Measurements from ENCODE around the gene TM9SF2.

Gene TM9SF2

DNA sequence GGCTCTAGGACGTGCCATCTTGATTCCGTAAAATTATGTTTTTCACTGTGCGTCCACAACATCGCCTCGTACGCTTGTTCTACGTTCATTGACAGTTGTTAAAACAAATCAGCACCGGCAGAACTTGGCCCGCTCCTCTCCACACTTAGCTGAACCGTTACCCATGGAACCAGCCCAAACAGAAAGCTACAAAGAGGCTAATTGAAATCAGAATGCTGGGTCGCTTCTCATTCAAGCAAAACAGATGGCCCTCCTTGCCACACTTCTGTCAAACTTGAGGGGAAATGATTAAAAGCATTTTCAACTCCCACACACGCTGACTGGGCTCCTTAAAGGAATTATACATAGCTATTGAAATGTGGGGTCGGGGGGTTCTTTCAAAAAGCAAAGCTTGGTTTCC is 71.6 kb downstream of the TM9SF2 start:
- no peak overlapping the region for H3K23ac ChIP-seq (ENCODE audit: low read depth, low read length, poor library complexity)
- no peak overlapping the region for H3K4me3 ChIP-seq (ENCODE audit: low read length in 2 of 2)
- H3K4me2 ChIP-seq (ENCODE audit: insufficient read depth, low read length, poor library complexity, severe bottlenecking): no peak overlapping the region
- H2BK12ac ChIP-seq (ENCODE audit: low read length): no peak overlapping the region
- no peak overlapping the region for H4K91ac ChIP-seq (ENCODE audit: low read depth, low read length, poor library complexity)
- no peak overlapping the region for H4K8ac ChIP-seq (ENCODE audit: low read depth, low read length)
- H3K9ac ChIP-seq (ENCODE audit: low read depth, low read length, poor library complexity): no peak overlapping the region
- no CpG with 5 or more reads among the region's 13 CpGs for WGBS, 2 donors (ENCODE audit: extremely low coverage in 2 of 2, insufficient read length in 2 of 2, insufficient replicate concordance in 1 of 2)
- H2AFZ ChIP-seq (ENCODE audit: low read length): no peak overlapping the region
- no peak for DNase-seq (ENCODE audit: low spot score)
- no peak overlapping the region for H2BK15ac ChIP-seq (ENCODE audit: low read length)
- no peak overlapping the region for H3K14ac ChIP-seq (ENCODE audit: low read length)
- peaks cover under 1 to 6% of the 10 kb centered on the region in 2 donors for H3K9me3 ChIP-seq (replicated peaks in 1 of 2; ENCODE audit: control insufficient read depth in 2 of 2, insufficient read depth in 1 of 2, low read depth in 1 of 2, low read length in 2 of 2)
- peaks cover 2 to 5% of the 10 kb centered on the region in 2 donors for H3K4me1 ChIP-seq (ENCODE audit: control insufficient read depth in 2 of 2, insufficient read depth in 1 of 2, low read depth in 1 of 2, low read length in 2 of 2)
- H3K18ac ChIP-seq (ENCODE audit: low read length): no peak overlapping the region
- peaks cover 0 to 4% (median 0%) of the 10 kb centered on the region in 3 experiments for H3K27me3 ChIP-seq (ENCODE audit: control insufficient read depth in 3 of 3, insufficient read depth in 3 of 3, low read depth in 1 of 3, low read length in 3 of 3)
- H2BK5ac ChIP-seq (ENCODE audit: low read length): no peak overlapping the region
- H2BK120ac ChIP-seq (ENCODE audit: low read depth, low read length): no peak overlapping the region
- no peak overlapping the region for H2AK5ac ChIP-seq (ENCODE audit: low read depth, low read length)
- H3K36me3 ChIP-seq (replicated peaks in 1 of 2; ENCODE audit: control insufficient read depth in 2 of 2, insufficient read depth in 2 of 2, low read length in 2 of 2): no peaks in the 10 kb centered on the region
- no peaks in the 10 kb centered on the region for H3K79me1 ChIP-seq (ENCODE audit: low read depth, low read length)
- no peak overlapping the region for H3K4ac ChIP-seq (ENCODE audit: low read length)
- H3K27ac ChIP-seq (replicated peaks; ENCODE audit: low read length): no peak overlapping the region

DNA sequence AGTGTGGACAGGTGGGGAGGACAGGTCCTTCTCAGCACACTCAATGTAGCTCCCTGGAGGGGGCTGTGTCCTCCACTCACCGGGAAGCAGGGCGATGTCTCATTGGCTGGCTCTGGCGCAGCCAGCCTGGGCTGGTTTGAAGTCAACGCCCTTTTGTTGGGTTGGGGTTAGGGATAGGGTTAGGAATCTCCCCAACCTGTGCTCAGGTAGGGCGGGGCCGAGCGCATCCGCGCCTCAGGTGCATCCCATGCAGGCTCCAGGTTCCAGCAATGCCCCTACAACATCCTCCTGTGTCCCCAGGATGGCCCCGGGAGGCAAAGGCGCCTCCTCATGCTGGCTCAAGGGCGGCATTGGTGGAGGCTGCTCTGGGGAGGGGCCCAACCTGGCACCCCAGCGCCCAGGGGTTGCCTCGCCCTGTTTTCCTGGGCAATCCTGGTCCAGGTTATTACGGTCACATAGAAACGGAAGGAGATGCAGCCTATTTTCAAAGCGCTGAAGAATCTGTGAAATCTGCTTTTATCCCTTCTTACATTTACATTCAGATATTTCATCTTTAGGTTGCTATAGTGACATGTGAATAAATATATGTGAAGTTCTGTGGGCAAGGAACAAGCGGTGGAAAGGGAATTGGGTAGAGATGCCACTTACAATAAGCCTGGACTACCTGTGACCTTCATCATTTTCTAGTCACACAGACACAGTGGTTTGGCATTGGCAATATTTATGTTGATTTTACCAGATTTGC is 74.3 kb downstream of the TM9SF2 start:
- H2BK5ac ChIP-seq (ENCODE audit: low read length): no peak overlapping the region
- no peak overlapping the region for H3K14ac ChIP-seq (ENCODE audit: low read length)
- no CpG with 5 or more reads among the region's 18 CpGs for WGBS, 2 donors (ENCODE audit: extremely low coverage in 2 of 2, insufficient read length in 2 of 2, insufficient replicate concordance in 1 of 2)
- H4K8ac ChIP-seq (ENCODE audit: low read depth, low read length): no peak overlapping the region
- H2BK120ac ChIP-seq (ENCODE audit: low read depth, low read length): no peak overlapping the region
- no peak overlapping the region for H3K18ac ChIP-seq (ENCODE audit: low read length)
- no peak for DNase-seq (ENCODE audit: low spot score)
- H4K91ac ChIP-seq (ENCODE audit: low read depth, low read length, poor library complexity): no peak overlapping the region
- H2AK5ac ChIP-seq (ENCODE audit: low read depth, low read length): no peak overlapping the region
- H3K4me1 ChIP-seq (ENCODE audit: control insufficient read depth in 2 of 2, insufficient read depth in 1 of 2, low read depth in 1 of 2, low read length in 2 of 2): peaks cover 2 to 10% of the 10 kb centered on the region in 2 donors
- H2BK15ac ChIP-seq (ENCODE audit: low read length): no peak overlapping the region
- H3K79me1 ChIP-seq (ENCODE audit: low read depth, low read length): no peaks in the 10 kb centered on the region
- H3K27me3 ChIP-seq (ENCODE audit: control insufficient read depth in 3 of 3, insufficient read depth in 3 of 3, low read depth in 1 of 3, low read length in 3 of 3): peaks cover 0 to 4% (median 0%) of the 10 kb centered on the region in 3 experiments
- H3K9me3 ChIP-seq (replicated peaks in 1 of 2; ENCODE audit: control insufficient read depth in 2 of 2, insufficient read depth in 1 of 2, low read depth in 1 of 2, low read length in 2 of 2): peaks cover 0 to 2% of the 10 kb centered on the region in 2 donors
- no peak overlapping the region for H3K4me3 ChIP-seq (ENCODE audit: low read length in 2 of 2)
- no peak overlapping the region for H3K4ac ChIP-seq (ENCODE audit: low read length)
- no peak overlapping the region for H3K27ac ChIP-seq (replicated peaks; ENCODE audit: low read length)
- H3K23ac ChIP-seq (ENCODE audit: low read depth, low read length, poor library complexity): no peak overlapping the region
- H3K9ac ChIP-seq (ENCODE audit: low read depth, low read length, poor library complexity): no peak overlapping the region
- H2BK12ac ChIP-seq (ENCODE audit: low read length): no peak overlapping the region
- H3K4me2 ChIP-seq (ENCODE audit: insufficient read depth, low read length, poor library complexity, severe bottlenecking): no peak overlapping the region
- no peaks in the 10 kb centered on the region for H3K36me3 ChIP-seq (replicated peaks in 1 of 2; ENCODE audit: control insufficient read depth in 2 of 2, insufficient read depth in 2 of 2, low read length in 2 of 2)
- H2AFZ ChIP-seq (ENCODE audit: low read length): no peak overlapping the region

DNA sequence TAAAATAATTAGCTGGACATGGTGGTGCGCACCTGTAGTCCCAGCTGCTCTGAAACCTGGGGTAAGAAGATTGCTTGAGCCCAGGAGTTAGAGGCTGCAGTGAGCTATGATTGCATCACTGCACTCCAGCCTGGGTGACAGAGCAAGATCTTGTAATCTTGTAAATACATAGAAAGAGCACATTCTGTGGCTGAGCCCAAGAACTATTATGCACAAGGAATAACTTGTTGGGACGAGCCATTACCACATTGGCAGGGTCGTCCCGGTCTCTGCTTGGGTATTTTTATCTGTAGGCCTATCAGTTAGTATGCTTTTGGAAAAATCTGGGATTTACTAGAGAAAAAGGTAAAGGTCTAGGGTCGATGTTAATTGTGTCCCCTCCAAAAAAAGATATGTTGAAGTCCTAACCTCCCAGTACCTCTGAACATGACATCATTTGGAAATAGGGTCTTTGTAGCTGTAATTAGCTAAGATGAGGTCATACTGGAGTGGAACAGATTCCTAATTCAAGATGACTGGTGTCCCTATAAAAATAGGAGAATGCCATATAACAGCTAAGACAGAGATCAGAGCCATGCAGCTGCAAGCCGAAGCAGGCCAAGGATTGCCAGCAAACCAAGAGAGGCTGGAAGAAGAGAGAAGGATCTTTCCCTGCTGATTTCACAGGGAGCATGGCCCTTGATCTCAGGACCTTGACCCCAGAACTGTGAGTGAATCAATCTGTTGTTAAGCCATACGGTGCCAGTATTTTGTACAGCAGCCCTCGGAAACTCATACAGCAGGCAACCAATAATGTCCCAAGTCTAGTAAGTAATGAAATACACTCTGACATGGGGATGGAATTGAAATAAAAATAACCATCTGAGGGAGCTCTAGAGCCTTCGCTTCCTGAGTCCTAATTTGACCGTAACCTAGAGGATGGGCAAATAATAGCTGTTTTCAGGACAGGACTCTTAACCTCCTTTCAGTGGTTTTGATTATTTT is 77.0 kb downstream of the TM9SF2 start:
- no peak overlapping the region for H3K23ac ChIP-seq (ENCODE audit: low read depth, low read length, poor library complexity)
- DNase-seq (ENCODE audit: low spot score): no peak
- H4K8ac ChIP-seq (ENCODE audit: low read depth, low read length): no peak overlapping the region
- H3K14ac ChIP-seq (ENCODE audit: low read length): no peak overlapping the region
- H3K18ac ChIP-seq (ENCODE audit: low read length): no peak overlapping the region
- no peak overlapping the region for H3K4me2 ChIP-seq (ENCODE audit: insufficient read depth, low read length, poor library complexity, severe bottlenecking)
- no peak overlapping the region for H3K9ac ChIP-seq (ENCODE audit: low read depth, low read length, poor library complexity)
- H3K4me1 ChIP-seq (ENCODE audit: control insufficient read depth in 2 of 2, insufficient read depth in 1 of 2, low read depth in 1 of 2, low read length in 2 of 2): peaks cover 0 to 5% of the 10 kb centered on the region in 2 donors
- H3K36me3 ChIP-seq (replicated peaks in 1 of 2; ENCODE audit: control insufficient read depth in 2 of 2, insufficient read depth in 2 of 2, low read length in 2 of 2): no peaks in the 10 kb centered on the region
- H2AK5ac ChIP-seq (ENCODE audit: low read depth, low read length): no peak overlapping the region
- no peaks in the 10 kb centered on the region for H3K79me1 ChIP-seq (ENCODE audit: low read depth, low read length)
- no peak overlapping the region for H3K4me3 ChIP-seq (ENCODE audit: low read length in 2 of 2)
- no peak overlapping the region for H2BK12ac ChIP-seq (ENCODE audit: low read length)
- no peak overlapping the region for H2BK15ac ChIP-seq (ENCODE audit: low read length)
- peaks cover 0 to 2% (median 0%) of the 10 kb centered on the region in 3 experiments for H3K27me3 ChIP-seq (ENCODE audit: control insufficient read depth in 3 of 3, insufficient read depth in 3 of 3, low read depth in 1 of 3, low read length in 3 of 3)
- H2BK120ac ChIP-seq (ENCODE audit: low read depth, low read length): no peak overlapping the region
- no peaks in the 10 kb centered on the region for H3K9me3 ChIP-seq (replicated peaks in 1 of 2; ENCODE audit: control insufficient read depth in 2 of 2, insufficient read depth in 1 of 2, low read depth in 1 of 2, low read length in 2 of 2)
- H3K27ac ChIP-seq (replicated peaks; ENCODE audit: low read length): no peak overlapping the region
- H2BK5ac ChIP-seq (ENCODE audit: low read length): no peak overlapping the region
- H3K4ac ChIP-seq (ENCODE audit: low read length): no peak overlapping the region
- WGBS, 2 donors (ENCODE audit: extremely low coverage in 2 of 2, insufficient read length in 2 of 2, insufficient replicate concordance in 1 of 2): no CpG with 5 or more reads among the region's 10 CpGs
- no peak overlapping the region for H4K91ac ChIP-seq (ENCODE audit: low read depth, low read length, poor library complexity)
- H2AFZ ChIP-seq (ENCODE audit: low read length): no peak overlapping the region
